HepG2 (cell line): Measurements from ENCODE around the gene AHRR. TPM values are rescaled to one million over a fixed set of nuclear protein-coding genes. Genes with fewer than 3 reads are reported as not detected.

Experiments used
- ARNT2 ChIP-seq: sonication (generic); formaldehyde crosslinking; IDR thresholded peaks from 2 replicates; pipeline ENCODE4 v1.8.0; 2022; ENCODE audit warnings: mild to moderate bottlenecking, low read depth, missing genetic modification reagents, moderate library complexity
- FOXA1 ChIP-seq, 2 experiments: fragments of 450-650 bp in 1 of 2; sonication (generic) in 1 of 2; formaldehyde crosslinking in 1 of 2; IDR thresholded peaks; 2 replicates each; pipeline versions ENCODE4 v1.4.0 to v1.6.1; 2016 to 2020; ENCODE audit warnings: missing genetic modification reagents in 1 of 2
- HMG20B ChIP-seq: conservative IDR thresholded peaks from 2 replicates; pipeline ENCODE4 v1.6.1; 2016; ENCODE audit warnings: missing genetic modification reagents, missing compliant biosample characterization
- KLF13 ChIP-seq: sonication (generic); formaldehyde crosslinking; IDR thresholded peaks from 2 replicates; pipeline ENCODE4 v1.4.0; 2020; ENCODE audit warnings: mild to moderate bottlenecking, missing genetic modification reagents
- MED8 ChIP-seq: sonication (generic); formaldehyde crosslinking; IDR thresholded peaks from 2 replicates; pipeline ENCODE4 v1.8.1; 2023; ENCODE audit warnings: mild to moderate bottlenecking, missing genetic modification reagents; ENCODE audit not compliant: insufficient replicate concordance
- NAIF1 ChIP-seq: sonication (generic); formaldehyde crosslinking; IDR thresholded peaks from 2 replicates; pipeline ENCODE4 v1.5.0; 2020; ENCODE audit warnings: mild to moderate bottlenecking, missing genetic modification reagents, borderline replicate concordance
- NCOR1 ChIP-seq: fragments of 200-600 bp; sonication (generic); IDR thresholded peaks from 2 replicates; pipeline ENCODE4 v1.7.0; 2017; ENCODE audit warnings: antibody characterized with exemption, low read length, borderline replicate concordance
- NFE2 ChIP-seq: sonication (generic); formaldehyde crosslinking; IDR thresholded peaks from 2 replicates; pipeline ENCODE4 v1.4.0; 2020; ENCODE audit warnings: missing genetic modification reagents
- NFYB ChIP-seq: sonication (generic); formaldehyde crosslinking; IDR thresholded peaks from 2 replicates; pipeline ENCODE4 v1.4.0; 2020; ENCODE audit warnings: missing genetic modification reagents
- RBM22 ChIP-seq: fragments of 200-400 bp; formaldehyde crosslinking; optimal IDR thresholded peaks from 2 replicates; pipeline ENCODE3; 2017; ENCODE audit warnings: mild to moderate bottlenecking, low read length, moderate library complexity
- TBX3 ChIP-seq: fragments of 450-650 bp; IDR thresholded peaks from 2 replicates; pipeline ENCODE4 v1.6.1; 2017; ENCODE audit warnings: antibody characterized with exemption, mild to moderate bottlenecking, inconsistent platforms, borderline replicate concordance
- U2AF1 ChIP-seq: fragments of 200-400 bp; formaldehyde crosslinking; optimal IDR thresholded peaks from 2 replicates; pipeline ENCODE3; 2017; ENCODE audit warnings: mild to moderate bottlenecking, low read depth, low read length
- ZBTB3 ChIP-seq: sonication (generic); formaldehyde crosslinking; IDR thresholded peaks from 2 replicates; pipeline ENCODE4 v1.4.0; 2020; ENCODE audit warnings: low read depth, mild to moderate bottlenecking, moderate library complexity, missing genetic modification reagents, borderline replicate concordance
- ZFP82 ChIP-seq: sonication (generic); formaldehyde crosslinking; IDR thresholded peaks from 2 replicates; pipeline ENCODE4 v1.5.1; 2020; ENCODE audit warnings: mild to moderate bottlenecking, missing genetic modification reagents, borderline replicate concordance
- ZMYM4 ChIP-seq: sonication (generic); formaldehyde crosslinking; IDR thresholded peaks from 2 replicates; pipeline ENCODE4 v1.8.1; 2023; ENCODE audit warnings: mild to moderate bottlenecking, missing genetic modification reagents
- ZNF260 ChIP-seq: sonication (generic); formaldehyde crosslinking; IDR thresholded peaks from 2 replicates; pipeline ENCODE4 v1.4.0; 2020; ENCODE audit warnings: missing genetic modification reagents, low read depth, mild to moderate bottlenecking, borderline replicate concordance
- ZNF274 ChIP-seq: sonication (generic); formaldehyde crosslinking; IDR thresholded peaks from 2 replicates; pipeline ENCODE4 v1.5.1; 2020; ENCODE audit warnings: mild to moderate bottlenecking, missing genetic modification reagents
- ZNF567 ChIP-seq: sonication (generic); formaldehyde crosslinking; IDR thresholded peaks from 2 replicates; pipeline ENCODE4 v1.8.1; 2023; ENCODE audit warnings: mild to moderate bottlenecking, missing genetic modification reagents, borderline replicate concordance
- ZNF569 ChIP-seq: sonication (generic); formaldehyde crosslinking; IDR thresholded peaks from 2 replicates; pipeline ENCODE4 v1.5.0; 2020; ENCODE audit warnings: mild to moderate bottlenecking, missing genetic modification reagents, moderate library complexity, borderline replicate concordance
- ZNF839 ChIP-seq: sonication (generic); formaldehyde crosslinking; IDR thresholded peaks from 2 replicates; pipeline ENCODE4 v1.4.0; 2020; ENCODE audit warnings: missing genetic modification reagents, mild to moderate bottlenecking, borderline replicate concordance
- polyA plus RNA-seq, 8 experiments: library from polyadenylated mRNA; depleted of rRNA in 3 of 8; stranded (reverse) in 7 of 8; unstranded in 1 of 8; fragments of >200 nt; fragmentation: Illumina TruSeq in 4 of 8; extraction: Trizol in 4 of 8; gene quantifications; 2 replicates each; pipeline versions ENCODE4 v1.2.1 to v1.2.3, GENCODE V29; 2011 to 2016; ENCODE audit warnings: low read depth in 4 of 8, missing spikeins in 1 of 8, mixed read lengths in 1 of 8; ENCODE audit not compliant: insufficient read depth in 1 of 8
- total RNA-seq, 5 experiments: library from RNA; depleted of rRNA; stranded (reverse); fragments of >200 nt; fragmentation: Illumina TruSeq; extraction: Trizol; gene quantifications; 2 replicates each; pipeline ENCODE4 v1.2.3, GENCODE V29; 2016; ENCODE audit warnings: low read depth in 1 of 5
- TF ChIP-seq, protein P1 (sequence below): sonication (generic); formaldehyde crosslinking; IDR thresholded peaks from 2 replicates; pipeline ENCODE4 v1.8.1; 2022; ENCODE audit warnings: low read depth, mild to moderate bottlenecking, missing genetic modification reagents
- TF ChIP-seq, protein P2 (sequence below): sonication (generic); formaldehyde crosslinking; IDR thresholded peaks from 2 replicates; pipeline ENCODE4 v1.4.0; 2020; ENCODE audit warnings: mild to moderate bottlenecking, missing genetic modification reagents
- TF ChIP-seq, protein P3 (sequence below): sonication (generic); formaldehyde crosslinking; IDR thresholded peaks from 2 replicates; pipeline ENCODE4 v1.9.0; 2021; ENCODE audit warnings: missing genetic modification reagents, borderline replicate concordance

AHRR gene
- total and polyA plus RNA-seq, 2 of the 13 experiments (the other 11 are each of a cell fraction or from before 2014, with no cell fraction given), result 0.28 to 0.35 TPM

GRCh38 chr5:472656-473550 lies 151.4 kb downstream of the AHRR start (continued):
- peak; percentile 99 for TF ChIP-seq ARNT2 (CRISPR knock-in tag)
- peak; percentile 91 for TF ChIP-seq MED8 (CRISPR knock-in tag)
- TF ChIP-seq NAIF1 (CRISPR knock-in tag), result no peak; the same call in 1 of the 2 replicates
- 0 out of 2 replicates have a peak, but pooled peaks have one; percentile 70 for TF ChIP-seq KLF13 (CRISPR knock-in tag)
- 0 out of 2 replicates have a peak, but pooled peaks have one; percentile 45 for TF ChIP-seq ZNF569 (CRISPR knock-in tag)
- no peak for TF ChIP-seq ZNF567
- TF ChIP-seq ZNF274, result peak; percentile 96; the same call in 1 of the 2 replicates
- no peak for TF ChIP-seq NFE2 (CRISPR knock-in tag)
- no peak for TF ChIP-seq RBM22
- TF ChIP-seq U2AF1, result no peak
- TF ChIP-seq ZNF260 (CRISPR knock-in tag), result no peak
- TF ChIP-seq HMG20B (CRISPR knock-in tag), result no peak
- no peak for TF ChIP-seq NFYB (CRISPR knock-in tag)
- no peak for TF ChIP-seq NCOR1
- no peak for TF ChIP-seq FOXA1 (IDR thresholded peaks at IDR 0.05)
- TF ChIP-seq FOXA1 (CRISPR knock-in tag; IDR thresholded peaks at IDR 0.05), result peak; percentile 32; the same call in 1 of the 2 replicates
- TF ChIP-seq, protein P1, sequence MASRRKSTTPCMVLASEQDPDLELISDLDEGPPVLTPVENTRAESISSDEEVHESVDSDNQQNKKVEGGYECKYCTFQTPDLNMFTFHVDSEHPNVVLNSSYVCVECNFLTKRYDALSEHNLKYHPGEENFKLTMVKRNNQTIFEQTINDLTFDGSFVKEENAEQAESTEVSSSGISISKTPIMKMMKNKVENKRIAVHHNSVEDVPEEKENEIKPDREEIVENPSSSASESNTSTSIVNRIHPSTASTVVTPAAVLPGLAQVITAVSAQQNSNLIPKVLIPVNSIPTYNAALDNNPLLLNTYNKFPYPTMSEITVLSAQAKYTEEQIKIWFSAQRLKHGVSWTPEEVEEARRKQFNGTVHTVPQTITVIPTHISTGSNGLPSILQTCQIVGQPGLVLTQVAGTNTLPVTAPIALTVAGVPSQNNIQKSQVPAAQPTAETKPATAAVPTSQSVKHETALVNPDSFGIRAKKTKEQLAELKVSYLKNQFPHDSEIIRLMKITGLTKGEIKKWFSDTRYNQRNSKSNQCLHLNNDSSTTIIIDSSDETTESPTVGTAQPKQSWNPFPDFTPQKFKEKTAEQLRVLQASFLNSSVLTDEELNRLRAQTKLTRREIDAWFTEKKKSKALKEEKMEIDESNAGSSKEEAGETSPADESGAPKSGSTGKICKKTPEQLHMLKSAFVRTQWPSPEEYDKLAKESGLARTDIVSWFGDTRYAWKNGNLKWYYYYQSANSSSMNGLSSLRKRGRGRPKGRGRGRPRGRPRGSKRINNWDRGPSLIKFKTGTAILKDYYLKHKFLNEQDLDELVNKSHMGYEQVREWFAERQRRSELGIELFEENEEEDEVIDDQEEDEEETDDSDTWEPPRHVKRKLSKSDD (CRISPR knock-in tag), result peak; percentile 59; the same call in 1 of the 2 replicates
- peak; percentile 77 for TF ChIP-seq ZMYM4
- TF ChIP-seq ZBTB3 (CRISPR knock-in tag), result no peak
- 0 out of 2 replicates have a peak, but pooled peaks have one; percentile 51 for TF ChIP-seq ZNF839 (CRISPR knock-in tag)
- TF ChIP-seq TBX3, result no peak
- TF ChIP-seq ZFP82 (CRISPR knock-in tag), result no peak
- TF ChIP-seq, protein P2, sequence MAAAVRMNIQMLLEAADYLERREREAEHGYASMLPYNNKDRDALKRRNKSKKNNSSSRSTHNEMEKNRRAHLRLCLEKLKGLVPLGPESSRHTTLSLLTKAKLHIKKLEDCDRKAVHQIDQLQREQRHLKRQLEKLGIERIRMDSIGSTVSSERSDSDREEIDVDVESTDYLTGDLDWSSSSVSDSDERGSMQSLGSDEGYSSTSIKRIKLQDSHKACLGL (CRISPR knock-in tag), result peak; percentile 97
- TF ChIP-seq, protein P3, sequence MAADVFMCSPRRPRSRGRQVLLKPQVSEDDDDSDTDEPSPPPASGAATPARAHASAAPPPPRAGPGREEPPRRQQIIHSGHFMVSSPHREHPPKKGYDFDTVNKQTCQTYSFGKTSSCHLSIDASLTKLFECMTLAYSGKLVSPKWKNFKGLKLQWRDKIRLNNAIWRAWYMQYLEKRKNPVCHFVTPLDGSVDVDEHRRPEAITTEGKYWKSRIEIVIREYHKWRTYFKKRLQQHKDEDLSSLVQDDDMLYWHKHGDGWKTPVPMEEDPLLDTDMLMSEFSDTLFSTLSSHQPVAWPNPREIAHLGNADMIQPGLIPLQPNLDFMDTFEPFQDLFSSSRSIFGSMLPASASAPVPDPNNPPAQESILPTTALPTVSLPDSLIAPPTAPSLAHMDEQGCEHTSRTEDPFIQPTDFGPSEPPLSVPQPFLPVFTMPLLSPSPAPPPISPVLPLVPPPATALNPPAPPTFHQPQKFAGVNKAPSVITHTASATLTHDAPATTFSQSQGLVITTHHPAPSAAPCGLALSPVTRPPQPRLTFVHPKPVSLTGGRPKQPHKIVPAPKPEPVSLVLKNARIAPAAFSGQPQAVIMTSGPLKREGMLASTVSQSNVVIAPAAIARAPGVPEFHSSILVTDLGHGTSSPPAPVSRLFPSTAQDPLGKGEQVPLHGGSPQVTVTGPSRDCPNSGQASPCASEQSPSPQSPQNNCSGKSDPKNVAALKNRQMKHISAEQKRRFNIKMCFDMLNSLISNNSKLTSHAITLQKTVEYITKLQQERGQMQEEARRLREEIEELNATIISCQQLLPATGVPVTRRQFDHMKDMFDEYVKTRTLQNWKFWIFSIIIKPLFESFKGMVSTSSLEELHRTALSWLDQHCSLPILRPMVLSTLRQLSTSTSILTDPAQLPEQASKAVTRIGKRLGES (CRISPR knock-in tag), result peak; percentile 93
